ENCODE measurements around the gene HMX2. TPM values are rescaled to one million over a fixed set of nuclear protein-coding genes. Genes with fewer than 3 reads are reported as not detected.

HMX2 gene
- total and polyA plus RNA-seq, 2 donors = 0.05 to 0.25 TPM

GRCh38 chr10:123136221-123136805 lies 11.6 kb upstream of the HMX2 start:
- Histone ChIP-seq H3K9me3 (ENCODE audit: control insufficient read depth in 2 of 2, insufficient read depth in 1 of 2, low read length in 1 of 2) (peaks cover 0 to 8% of the 10 kb centered on the region in 2 donors), H3K4me1 (ENCODE audit: control insufficient read depth in 2 of 2, insufficient read depth in 2 of 2, low read length in 2 of 2) (peaks cover 6 to 16% of the 10 kb centered on the region in 2 donors), H3K36me3 (ENCODE audit: control insufficient read depth in 2 of 2, insufficient read depth in 2 of 2, low read length in 1 of 2) (no peaks in the 10 kb centered on the region), H3K27ac (ENCODE audit: low read depth in 1 of 2, low read length in 1 of 2) (no peak overlapping the region), H3K4me3 (ENCODE audit: low read length in 2 of 2) (peak overlapping the region in 1 of 2 donors; percentile 41), H3K27me3 (ENCODE audit: control insufficient read depth in 2 of 2, insufficient read depth in 1 of 2, low read length in 1 of 2) (peaks cover 91 to 99% of the 10 kb centered on the region in 2 donors)
- no peak for DNase-seq (ENCODE audit: low read depth in 6 of 9, low spot score in 9 of 9)
- WGBS = 3% methylated on average over 59 of the region's 59 CpGs

- DNase-seq (ENCODE audit: low read depth in 6 of 9, low spot score in 9 of 9) = no peak
- WGBS = 3% methylated on average over 83 of the region's 83 CpGs
- Histone ChIP-seq H3K36me3 (ENCODE audit: control insufficient read depth in 2 of 2, insufficient read depth in 2 of 2, low read length in 1 of 2) (no peaks in the 10 kb centered on the region), H3K4me1 (ENCODE audit: control insufficient read depth in 2 of 2, insufficient read depth in 2 of 2, low read length in 2 of 2) (peaks cover 6 to 16% of the 10 kb centered on the region in 2 donors), H3K9me3 (ENCODE audit: control insufficient read depth in 2 of 2, insufficient read depth in 1 of 2, low read length in 1 of 2) (peaks cover 0 to 8% of the 10 kb centered on the region in 2 donors), H3K27me3 (ENCODE audit: control insufficient read depth in 2 of 2, insufficient read depth in 1 of 2, low read length in 1 of 2) (peaks cover 92 to 100% of the 10 kb centered on the region in 2 donors), H3K27ac (ENCODE audit: low read depth in 1 of 2, low read length in 1 of 2) (no peak overlapping the region), H3K4me3 (ENCODE audit: low read length in 2 of 2) (no peak overlapping the region)
Measured at GRCh38 chr10:123136806-123137642, 10.9 kb upstream of the HMX2 start.

- H3K4me3 ChIP-seq (ENCODE audit: low read length in 2 of 2) = no peak overlapping the region
Measured at GRCh38 chr10:123139165-123139520, 8.8 kb upstream of the HMX2 start.

GRCh38 chr10:123139521-123140163 lies 8.3 kb upstream of the HMX2 start:
- Histone ChIP-seq H3K27ac (ENCODE audit: low read depth in 1 of 2, low read length in 1 of 2) (no peak overlapping the region), H3K27me3 (ENCODE audit: control insufficient read depth in 2 of 2, insufficient read depth in 1 of 2, low read length in 1 of 2) (peaks cover 95 to 100% of the 10 kb centered on the region in 2 donors), H3K4me1 (ENCODE audit: control insufficient read depth in 2 of 2, insufficient read depth in 2 of 2, low read length in 2 of 2) (peaks cover 5 to 6% of the 10 kb centered on the region in 2 donors), H3K4me3 (ENCODE audit: low read length in 2 of 2) (no peak overlapping the region), H3K36me3 (ENCODE audit: control insufficient read depth in 2 of 2, insufficient read depth in 2 of 2, low read length in 1 of 2) (no peaks in the 10 kb centered on the region), H3K9me3 (ENCODE audit: control insufficient read depth in 2 of 2, insufficient read depth in 1 of 2, low read length in 1 of 2) (peaks cover 0 to 9% of the 10 kb centered on the region in 2 donors)
- no peak for DNase-seq (ENCODE audit: low read depth in 6 of 9, low spot score in 9 of 9)
- 9% methylated on average over 32 of the region's 32 CpGs for WGBS

More at GRCh38 chr10:123139165-123139520, 8.8 kb upstream of the HMX2 start:
- DNase-seq (ENCODE audit: low read depth in 6 of 9, low spot score in 9 of 9) = no peak
- Histone ChIP-seq H3K27me3 (ENCODE audit: control insufficient read depth in 2 of 2, insufficient read depth in 1 of 2, low read length in 1 of 2) (peaks cover 95 to 100% of the 10 kb centered on the region in 2 donors), H3K4me1 (ENCODE audit: control insufficient read depth in 2 of 2, insufficient read depth in 2 of 2, low read length in 2 of 2) (peaks cover 5 to 6% of the 10 kb centered on the region in 2 donors), H3K9me3 (ENCODE audit: control insufficient read depth in 2 of 2, insufficient read depth in 1 of 2, low read length in 1 of 2) (peaks cover 0 to 13% of the 10 kb centered on the region in 2 donors), H3K27ac (ENCODE audit: low read depth in 1 of 2, low read length in 1 of 2) (no peak overlapping the region), H3K36me3 (ENCODE audit: control insufficient read depth in 2 of 2, insufficient read depth in 2 of 2, low read length in 1 of 2) (no peaks in the 10 kb centered on the region)
- WGBS = 10% methylated on average over 7 of the region's 7 CpGs

GRCh38 chr10:123140164-123140982 lies 7.6 kb upstream of the HMX2 start:
- Histone ChIP-seq H3K27me3 (ENCODE audit: control insufficient read depth in 2 of 2, insufficient read depth in 1 of 2, low read length in 1 of 2) (peaks cover 95 to 100% of the 10 kb centered on the region in 2 donors), H3K27ac (ENCODE audit: low read depth in 1 of 2, low read length in 1 of 2) (no peak overlapping the region), H3K4me3 (ENCODE audit: low read length in 2 of 2) (no peak overlapping the region), H3K9me3 (ENCODE audit: control insufficient read depth in 2 of 2, insufficient read depth in 1 of 2, low read length in 1 of 2) (peaks cover 1 to 8% of the 10 kb centered on the region in 2 donors), H3K36me3 (ENCODE audit: control insufficient read depth in 2 of 2, insufficient read depth in 2 of 2, low read length in 1 of 2) (no peaks in the 10 kb centered on the region), H3K4me1 (ENCODE audit: control insufficient read depth in 2 of 2, insufficient read depth in 2 of 2, low read length in 2 of 2) (peaks cover 1 to 3% of the 10 kb centered on the region in 2 donors)
- DNase-seq (ENCODE audit: low read depth in 6 of 9, low spot score in 9 of 9) = no peak
- 7% methylated on average over 43 of the region's 43 CpGs for WGBS

GRCh38 chr10:123140983-123141390 lies 6.9 kb upstream of the HMX2 start:
- WGBS = 9% methylated on average over 6 of the region's 6 CpGs
- Histone ChIP-seq H3K4me1 (ENCODE audit: control insufficient read depth in 2 of 2, insufficient read depth in 2 of 2, low read length in 2 of 2) (peaks cover 0 to 2% of the 10 kb centered on the region in 2 donors), H3K27ac (ENCODE audit: low read depth in 1 of 2, low read length in 1 of 2) (no peak overlapping the region), H3K9me3 (ENCODE audit: control insufficient read depth in 2 of 2, insufficient read depth in 1 of 2, low read length in 1 of 2) (peaks cover 1 to 10% of the 10 kb centered on the region in 2 donors), H3K36me3 (ENCODE audit: control insufficient read depth in 2 of 2, insufficient read depth in 2 of 2, low read length in 1 of 2) (no peaks in the 10 kb centered on the region), H3K4me3 (ENCODE audit: low read length in 2 of 2) (no peak overlapping the region), H3K27me3 (ENCODE audit: control insufficient read depth in 2 of 2, insufficient read depth in 1 of 2, low read length in 1 of 2) (peaks cover 95 to 100% of the 10 kb centered on the region in 2 donors)
- no peak for DNase-seq (ENCODE audit: low read depth in 6 of 9, low spot score in 9 of 9)

GRCh38 chr10:123141791-123142700 lies 5.9 kb upstream of the HMX2 start:
- DNase-seq (ENCODE audit: low read depth in 6 of 9, low spot score in 9 of 9) = no peak
- H3K4me1 ChIP-seq (ENCODE audit: control insufficient read depth in 2 of 2, insufficient read depth in 2 of 2, low read length in 2 of 2) = no peaks in the 10 kb centered on the region
- H3K9me3 ChIP-seq (ENCODE audit: control insufficient read depth in 2 of 2, insufficient read depth in 1 of 2, low read length in 1 of 2) = peaks cover 1 to 8% of the 10 kb centered on the region in 2 donors
- H3K36me3 ChIP-seq (ENCODE audit: control insufficient read depth in 2 of 2, insufficient read depth in 2 of 2, low read length in 1 of 2) = no peaks in the 10 kb centered on the region
- H3K4me3 ChIP-seq (ENCODE audit: low read length in 2 of 2) = no peak overlapping the region
- 12% methylated on average over 38 of the region's 38 CpGs for WGBS
- H3K27me3 ChIP-seq (ENCODE audit: control insufficient read depth in 2 of 2, insufficient read depth in 1 of 2, low read length in 1 of 2) = peaks cover 95 to 100% of the 10 kb centered on the region in 2 donors
- H3K27ac ChIP-seq (ENCODE audit: low read depth in 1 of 2, low read length in 1 of 2) = no peak overlapping the region

GRCh38 chr10:123142701-123143161 lies 5.2 kb upstream of the HMX2 start:
- Histone ChIP-seq H3K4me1 (ENCODE audit: control insufficient read depth in 2 of 2, insufficient read depth in 2 of 2, low read length in 2 of 2) (no peaks in the 10 kb centered on the region), H3K27me3 (ENCODE audit: control insufficient read depth in 2 of 2, insufficient read depth in 1 of 2, low read length in 1 of 2) (peaks cover 95 to 100% of the 10 kb centered on the region in 2 donors), H3K36me3 (ENCODE audit: control insufficient read depth in 2 of 2, insufficient read depth in 2 of 2, low read length in 1 of 2) (no peaks in the 10 kb centered on the region), H3K4me3 (ENCODE audit: low read length in 2 of 2) (no peak overlapping the region), H3K9me3 (ENCODE audit: control insufficient read depth in 2 of 2, insufficient read depth in 1 of 2, low read length in 1 of 2) (peaks cover 1 to 8% of the 10 kb centered on the region in 2 donors), H3K27ac (ENCODE audit: low read depth in 1 of 2, low read length in 1 of 2) (no peak overlapping the region)
- 4% methylated on average over 33 of the region's 33 CpGs for WGBS
- DNase-seq (ENCODE audit: low read depth in 6 of 9, low spot score in 9 of 9) = no peak

Data from thymus (tissue), 11 donors.